Midbrain (tissue), 1 donor: ENCODE measurements around the gene PRR23A.

Source experiments
- DNase-seq: peaks from one replicate; lab custom pipeline; 2025; lab: John Stamatoyannopoulos, UW

Gene PRR23A

DNA sequence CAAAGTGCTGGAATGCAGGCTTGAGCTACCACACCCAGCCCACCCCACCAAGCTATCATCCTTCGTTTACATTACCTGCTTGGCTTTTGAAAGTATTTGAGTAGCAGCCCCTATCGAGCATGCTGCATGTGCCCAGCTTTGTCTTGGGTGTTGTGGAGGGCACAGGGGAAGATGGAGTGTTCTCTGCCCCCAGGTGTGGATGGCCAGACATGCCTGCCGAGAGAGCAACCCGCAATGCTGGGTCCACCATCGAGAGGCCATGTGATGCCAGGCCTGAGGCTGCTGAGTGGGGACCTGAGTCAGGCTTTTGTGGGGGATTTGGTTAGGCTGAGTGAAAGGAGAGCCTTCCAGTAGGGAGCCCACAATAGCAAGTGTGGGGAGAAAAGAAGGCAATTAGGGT lies 33.1 kb downstream of the PRR23A start:
- DNase-seq = no peak

DNA sequence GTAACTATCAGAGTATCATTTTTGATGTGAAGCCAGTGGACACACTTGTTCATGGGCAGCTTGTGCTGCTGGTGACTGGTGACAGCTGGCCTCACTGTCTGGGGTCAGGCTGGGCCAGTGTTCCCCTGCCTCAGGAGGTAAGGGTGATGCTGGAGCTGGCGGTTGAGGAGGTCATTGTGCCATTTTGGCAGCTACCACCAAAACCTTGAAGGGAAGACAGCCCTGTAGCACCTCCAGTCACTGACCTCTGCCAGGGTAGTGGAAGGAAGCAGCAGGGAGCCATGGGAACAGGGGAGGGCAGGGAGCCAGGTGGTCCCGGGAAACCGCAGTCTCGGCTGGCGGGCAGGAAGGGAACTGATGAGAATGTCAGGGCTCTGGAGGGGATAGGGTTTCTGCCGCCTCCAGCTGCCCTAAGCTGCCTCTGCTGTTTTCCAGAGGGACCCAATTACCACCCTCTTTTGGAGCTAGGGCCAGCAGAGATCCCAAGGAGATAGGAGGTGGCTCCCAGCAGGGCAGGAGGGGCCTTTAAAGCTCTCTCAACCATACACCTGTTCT lies 34.2 kb downstream of the PRR23A start:
- no peak for DNase-seq

DNA sequence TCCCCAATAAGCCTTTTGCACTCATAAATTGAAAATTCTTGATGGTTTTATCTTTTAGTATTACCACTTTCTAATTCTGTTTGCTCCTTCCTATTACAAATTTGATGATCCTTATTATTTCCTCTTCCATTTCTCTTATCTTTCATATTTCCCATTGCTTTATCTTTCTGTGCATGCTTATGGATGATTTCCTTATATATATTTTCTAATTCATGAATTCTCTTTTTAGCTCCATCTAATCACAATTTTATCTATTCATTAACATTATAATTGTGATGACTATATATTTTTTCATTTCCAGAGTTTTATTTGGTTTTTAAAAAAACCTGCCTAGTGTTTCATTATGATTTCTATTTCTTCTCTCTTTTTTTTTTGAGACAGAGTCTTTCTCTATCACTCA lies 41.1 kb downstream of the PRR23A start:
- no peak for DNase-seq

DNA sequence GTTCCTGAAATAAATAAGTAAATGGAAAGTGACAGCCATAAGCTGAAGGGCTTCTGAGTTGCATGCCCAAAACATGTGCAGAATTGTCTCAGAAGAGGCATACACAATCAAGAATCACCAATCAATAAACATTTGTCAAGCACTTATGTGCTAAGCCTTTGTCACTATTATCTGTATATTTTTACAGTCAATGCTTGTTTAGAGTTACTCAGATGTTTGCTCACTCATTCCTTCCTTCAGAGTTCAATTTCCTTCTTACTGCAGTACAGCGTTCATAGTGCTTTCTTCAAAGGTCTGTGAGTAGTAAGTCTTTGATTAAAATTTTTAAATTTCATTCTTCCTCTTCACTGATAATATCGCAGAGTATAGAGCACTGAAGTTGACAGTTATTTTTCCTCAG lies 41.8 kb downstream of the PRR23A start:
- DNase-seq = no peak

DNA sequence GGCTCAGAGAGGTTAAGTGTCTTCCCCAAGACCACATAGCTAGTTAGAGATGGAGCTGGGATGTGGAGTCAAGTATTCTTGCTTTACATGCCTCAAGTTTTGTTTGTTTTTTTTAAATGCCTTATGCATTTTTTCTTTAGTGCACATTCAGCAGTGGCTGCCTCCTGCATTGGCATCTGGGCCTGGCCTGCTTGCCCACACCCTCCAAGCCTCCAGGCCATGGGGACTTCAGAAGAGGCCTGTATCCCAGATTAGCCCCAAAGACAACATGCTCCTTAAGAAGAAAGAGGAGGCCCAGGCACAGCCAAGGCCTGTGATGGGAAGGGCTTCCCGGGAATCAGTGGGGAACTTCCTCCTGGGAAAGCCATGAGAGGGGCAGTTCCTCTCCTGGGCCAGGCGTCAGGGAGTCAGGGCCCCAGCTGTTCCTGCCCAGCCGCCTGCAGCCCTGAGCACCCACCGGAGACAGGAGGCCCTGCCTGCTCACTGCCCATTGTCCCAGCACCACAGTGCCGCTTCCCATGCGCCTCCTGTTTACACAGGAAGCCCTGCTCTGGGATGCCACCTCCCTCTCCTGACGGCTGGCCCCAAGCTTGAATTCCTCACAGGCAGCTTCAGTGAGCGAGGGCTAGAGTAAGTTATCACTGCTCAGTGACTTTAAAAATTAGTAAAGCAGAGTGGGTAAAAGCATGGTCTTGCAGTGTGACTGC lies 43.1 kb downstream of the PRR23A start:
- no peak for DNase-seq

DNA sequence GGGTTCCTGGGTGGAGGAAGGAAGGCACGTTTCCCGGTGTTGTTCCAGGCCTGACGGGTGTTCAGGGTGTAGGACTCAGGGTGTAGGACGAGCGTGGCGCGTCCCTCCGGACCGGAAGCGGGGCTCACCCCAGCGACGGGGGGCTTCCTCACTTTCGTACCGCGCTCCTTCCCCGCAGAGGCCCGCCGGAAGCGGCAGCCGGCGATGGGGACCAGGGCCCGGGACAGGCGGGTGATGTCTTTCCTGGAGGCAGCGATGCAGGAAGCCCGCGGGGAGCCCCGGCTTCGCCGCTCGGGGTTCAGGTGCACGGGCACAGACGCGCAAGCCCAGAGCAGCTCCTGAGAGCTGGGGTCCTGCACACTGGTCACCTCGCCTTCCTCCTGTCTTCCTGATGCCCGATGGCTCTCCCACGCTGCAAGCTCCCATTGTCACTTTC lies 45.6 kb downstream of the PRR23A start:
- no peak for DNase-seq
